ENCODE data around the gene CX3CL1. TPM values are rescaled to one million over a fixed set of nuclear protein-coding genes. Genes with fewer than 3 reads are reported as not detected.

The CX3CL1 gene
- total RNA-seq, 4 donors from 2014 or later = 8.7 to 18.4 (median 15.4) TPM

- H3K27me3 ChIP-seq = no peaks in the 10 kb centered on the region
- peak in 1 of 2 donors; percentile 74 for TF ChIP-seq EP300 (IDR thresholded peaks at IDR 0.05)
- no peak for TF ChIP-seq POLR2A (IDR thresholded peaks at IDR 0.05)
- 73 to 78% methylated on average over 5 of the region's 5 CpGs for WGBS, 2 donors
- H3K27ac ChIP-seq = peak overlapping the region in 2 of 4 donors; percentile 7 to 28
- DNase-seq (ENCODE audit: low spot score in 2 of 2) = peak in 1 of 2 donors; percentile 32
- H3K4me3 ChIP-seq = no peak overlapping the region
- H3K4me1 ChIP-seq = peaks cover 0 to 5% (median 0%) of the 10 kb centered on the region in 4 donors
- H3K36me3 ChIP-seq = no peaks in the 10 kb centered on the region
- no peaks in the 10 kb centered on the region for H3K9me3 ChIP-seq
Measured at GRCh38 chr16:57409065-57409464, 36.8 kb downstream of the CX3CL1 start.

DNA sequence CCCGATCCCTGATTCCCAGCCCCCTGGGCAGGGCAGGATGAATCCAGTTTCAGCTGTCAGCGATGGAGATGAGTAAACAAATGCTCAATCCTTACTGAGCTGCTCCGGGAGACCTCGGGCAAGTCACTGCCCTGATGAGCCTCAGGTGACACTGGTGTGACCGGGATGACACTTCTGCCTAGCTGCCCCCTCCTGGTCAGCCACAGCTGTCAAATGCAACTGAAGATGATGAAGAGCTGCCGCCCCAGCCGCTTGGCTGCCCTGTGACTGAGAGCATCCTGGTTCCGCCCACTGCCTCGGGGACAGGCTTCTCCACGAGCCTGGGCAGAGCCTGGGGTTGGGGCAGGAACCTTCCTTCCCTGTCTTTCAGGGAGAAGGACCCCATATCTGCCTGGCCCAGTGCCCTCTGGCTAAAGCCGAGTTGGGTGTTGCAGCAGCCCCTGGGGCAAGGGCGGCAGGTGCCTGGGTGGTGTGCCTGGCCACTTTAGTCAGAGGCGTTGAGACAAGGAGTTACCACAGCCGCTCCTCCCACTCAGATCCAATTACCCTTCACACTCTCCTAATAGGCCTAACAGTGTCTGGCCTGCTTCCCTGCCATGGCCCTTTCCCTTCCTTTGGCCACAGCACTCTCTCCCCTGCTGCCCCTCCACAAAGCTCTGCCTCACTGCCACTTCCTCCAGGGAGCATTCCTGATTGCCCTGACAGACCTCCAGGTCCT is 37.7 kb downstream of the CX3CL1 start:
- no peaks in the 10 kb centered on the region for H3K27me3 ChIP-seq
- H3K27ac ChIP-seq = peak overlapping the region in 1 of 4 donors; percentile 7
- no peak for TF ChIP-seq EP300 (IDR thresholded peaks at IDR 0.05)
- no peak for TF ChIP-seq CTCF (IDR thresholded peaks at IDR 0.05)
- no peak for TF ChIP-seq POLR2A (IDR thresholded peaks at IDR 0.05)

DNA sequence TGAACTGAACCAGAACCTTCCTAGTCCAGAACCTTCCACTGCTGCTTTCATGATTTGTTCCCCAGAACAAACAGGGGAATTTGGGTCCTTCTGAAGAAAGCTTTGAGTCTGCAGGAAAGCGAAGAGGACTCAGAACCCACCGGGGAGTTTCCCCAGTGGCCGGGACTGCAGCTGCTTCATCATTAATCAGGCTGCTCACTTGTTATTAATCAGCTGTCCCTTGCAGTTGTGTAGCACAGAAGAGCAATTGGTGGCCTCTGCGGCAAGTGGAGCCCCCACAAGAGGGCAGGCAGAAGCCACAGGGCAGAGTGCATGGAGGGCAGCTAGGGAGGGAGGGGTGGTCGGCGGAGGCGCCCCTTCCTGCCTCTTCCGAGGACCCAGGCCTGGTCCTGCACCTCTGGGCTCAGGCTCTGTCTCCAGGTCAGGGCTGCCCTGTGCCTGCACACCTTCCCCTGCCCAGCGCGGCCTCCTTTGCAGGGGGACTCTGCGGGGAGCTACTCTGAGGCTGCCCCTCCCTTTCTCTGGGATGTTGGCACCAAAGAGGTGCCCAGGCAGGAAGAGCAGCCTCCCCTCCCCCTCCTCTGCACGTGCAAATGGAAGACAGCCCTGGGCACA is 39.2 kb downstream of the CX3CL1 start:
- TF ChIP-seq EP300 (IDR thresholded peaks at IDR 0.05) = no peak
- no peak for TF ChIP-seq POLR2A (IDR thresholded peaks at IDR 0.05)
- no peak for TF ChIP-seq CTCF (IDR thresholded peaks at IDR 0.05)
- H3K27me3 ChIP-seq = no peaks in the 10 kb centered on the region
- no peaks in the 10 kb centered on the region for H3K9me3 ChIP-seq
- H3K36me3 ChIP-seq = no peaks in the 10 kb centered on the region
- DNase-seq (ENCODE audit: low spot score in 2 of 2) = no peak
- peaks cover 0 to 10% (median 2%) of the 10 kb centered on the region in 4 donors for H3K4me1 ChIP-seq
- no peak overlapping the region for H3K4me3 ChIP-seq
- H3K27ac ChIP-seq = no peak overlapping the region
- WGBS, 2 donors = 53 to 55% methylated on average over 7 to 9 of the region's 12 CpGs

More for the DNA sequence above, 37.7 kb downstream of the CX3CL1 start:
- Histone ChIP-seq H3K4me1 (peaks cover 0 to 5% (median 0%) of the 10 kb centered on the region in 4 donors), H3K9me3 (no peaks in the 10 kb centered on the region), H3K36me3 (no peaks in the 10 kb centered on the region), H3K4me3 (no peak overlapping the region)
- no peak for DNase-seq (ENCODE audit: low spot score in 2 of 2)
- 65 to 70% methylated on average over 13 to 14 of the region's 14 CpGs for WGBS, 2 donors

GRCh38 chr16:57412584-57412983 is 40.3 kb downstream of the CX3CL1 start:
- no peak for TF ChIP-seq EP300 (IDR thresholded peaks at IDR 0.05)
- no peak for TF ChIP-seq POLR2A (IDR thresholded peaks at IDR 0.05)
- no peak for TF ChIP-seq CTCF (IDR thresholded peaks at IDR 0.05)
- Histone ChIP-seq H3K27me3 (no peaks in the 10 kb centered on the region), H3K9me3 (no peaks in the 10 kb centered on the region), H3K36me3 (no peaks in the 10 kb centered on the region), H3K27ac (no peak overlapping the region), H3K4me3 (no peak overlapping the region), H3K4me1 (peaks cover 0 to 22% (median 11%) of the 10 kb centered on the region in 4 donors)
- 87 to 90% methylated on average over 9 of the region's 9 CpGs for WGBS, 2 donors
- no peak for DNase-seq (ENCODE audit: low spot score in 2 of 2)

DNA sequence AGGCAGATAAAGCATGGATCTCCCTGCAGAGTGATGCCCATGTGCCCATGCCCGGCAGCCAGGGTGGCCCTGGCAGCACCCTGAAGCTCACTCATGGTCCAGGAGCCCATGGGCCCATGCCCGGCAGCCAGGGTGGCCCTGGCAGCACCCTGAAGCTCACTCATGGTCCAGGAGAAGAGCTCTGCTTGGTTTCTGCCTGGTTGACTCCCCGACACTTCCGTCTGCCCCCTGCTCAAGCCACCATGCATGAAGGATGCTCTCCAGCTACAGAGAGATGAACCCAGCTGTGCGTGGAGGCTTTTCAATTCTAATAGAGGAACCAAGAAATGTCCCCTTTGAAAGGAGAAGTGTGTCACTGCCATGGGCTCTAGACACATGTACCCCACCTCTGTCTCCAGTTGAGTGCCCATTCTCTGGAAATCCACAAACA is 41.0 kb downstream of the CX3CL1 start:
- H3K36me3 ChIP-seq = no peaks in the 10 kb centered on the region
- peaks cover 0 to 26% (median 11%) of the 10 kb centered on the region in 4 donors for H3K4me1 ChIP-seq
- H3K4me3 ChIP-seq = no peak overlapping the region
- no peaks in the 10 kb centered on the region for H3K9me3 ChIP-seq
- WGBS, 2 donors = 79 to 95% methylated on average over 3 to 5 of the region's 5 CpGs
- DNase-seq (ENCODE audit: low spot score in 2 of 2) = no peak
- H3K27me3 ChIP-seq = no peaks in the 10 kb centered on the region
- no peak overlapping the region for H3K27ac ChIP-seq
- no peak for TF ChIP-seq CTCF (IDR thresholded peaks at IDR 0.05)
- TF ChIP-seq POLR2A (IDR thresholded peaks at IDR 0.05) = no peak
- no peak for TF ChIP-seq EP300 (IDR thresholded peaks at IDR 0.05)

Measured in tibial nerve (tissue), 4 donors.